ENCODE data around the gene RASSF1.
A peak's percentile ranks its signal among the peaks of the same experiment; 100 is the strongest.

The RASSF1 gene

GRCh38 chr3:50365842-50366220, 25.2 kb upstream of the RASSF1 start:
- Histone ChIP-seq H2AFZ (ENCODE audit: low read length) (no peak overlapping the region), H3K27ac (ENCODE audit: low read depth, low read length, poor library complexity, severe bottlenecking) (no peak overlapping the region), H3K9ac (ENCODE audit: low read length) (peak overlapping the region; percentile 69), H3K79me2 (ENCODE audit: insufficient read depth, low read length) (no peaks in the 10 kb centered on the region), H3K4me3 (ENCODE audit: low read depth, low read length, poor library complexity, severe bottlenecking) (peak overlapping the region; percentile 66), H3K4me2 (ENCODE audit: low read length) (peak overlapping the region; percentile 97), H3K9me2 (ENCODE audit: low read depth, low read length) (no peaks in the 10 kb centered on the region), H4K20me1 (ENCODE audit: insufficient read depth, low read length) (no peaks in the 10 kb centered on the region), H3K36me3 (ENCODE audit: insufficient read depth, low read length) (no peaks in the 10 kb centered on the region), H3K4me1 (ENCODE audit: insufficient read depth, low read length, severe bottlenecking) (peaks cover 11% of the 10 kb centered on the region), H3K27me3 (ENCODE audit: insufficient read depth, low read length) (peaks cover 8% of the 10 kb centered on the region), H3K9me3 (ENCODE audit: low read length) (no peaks in the 10 kb centered on the region), H3F3A (ENCODE audit: insufficient read depth, low read length) (no peaks in the 10 kb centered on the region)
- no peak for TF ChIP-seq CTCF (IDR thresholded peaks at IDR 0.05; ENCODE audit: low read length)
- TF ChIP-seq EZH2 (IDR thresholded peaks at IDR 0.05; ENCODE audit: borderline replicate concordance, low read length): no peak

- H4K20me1 ChIP-seq (ENCODE audit: insufficient read depth, low read length): no peaks in the 10 kb centered on the region
- peak overlapping the region; percentile 66 for H3K4me3 ChIP-seq (ENCODE audit: low read depth, low read length, poor library complexity, severe bottlenecking)
- H3K4me2 ChIP-seq (ENCODE audit: low read length): peak overlapping the region; percentile 97
- no peaks in the 10 kb centered on the region for H3F3A ChIP-seq (ENCODE audit: insufficient read depth, low read length)
- H3K9me2 ChIP-seq (ENCODE audit: low read depth, low read length): no peaks in the 10 kb centered on the region
- no peak overlapping the region for H2AFZ ChIP-seq (ENCODE audit: low read length)
- peaks cover 11% of the 10 kb centered on the region for H3K4me1 ChIP-seq (ENCODE audit: insufficient read depth, low read length, severe bottlenecking)
- H3K27ac ChIP-seq (ENCODE audit: low read depth, low read length, poor library complexity, severe bottlenecking): no peak overlapping the region
- H3K27me3 ChIP-seq (ENCODE audit: insufficient read depth, low read length): peaks cover 6% of the 10 kb centered on the region
- no peaks in the 10 kb centered on the region for H3K36me3 ChIP-seq (ENCODE audit: insufficient read depth, low read length)
- H3K79me2 ChIP-seq (ENCODE audit: insufficient read depth, low read length): no peaks in the 10 kb centered on the region
- TF ChIP-seq EZH2 (IDR thresholded peaks at IDR 0.05; ENCODE audit: borderline replicate concordance, low read length): no peak
- peak; percentile 18; the same call in 1 of the 2 replicates for TF ChIP-seq CTCF (IDR thresholded peaks at IDR 0.05; ENCODE audit: low read length)
- H3K9me3 ChIP-seq (ENCODE audit: low read length): no peaks in the 10 kb centered on the region
- peak overlapping the region; percentile 69 for H3K9ac ChIP-seq (ENCODE audit: low read length)
Measured at GRCh38 chr3:50365080-50365841, 24.6 kb upstream of the RASSF1 start.

- Histone ChIP-seq H4K20me1 (ENCODE audit: insufficient read depth, low read length) (no peaks in the 10 kb centered on the region), H3K9me3 (ENCODE audit: low read length) (no peaks in the 10 kb centered on the region), H3K27ac (ENCODE audit: low read depth, low read length, poor library complexity, severe bottlenecking) (no peak overlapping the region), H2AFZ (ENCODE audit: low read length) (no peak overlapping the region), H3K36me3 (ENCODE audit: insufficient read depth, low read length) (no peaks in the 10 kb centered on the region), H3K4me1 (ENCODE audit: insufficient read depth, low read length, severe bottlenecking) (peaks cover 17% of the 10 kb centered on the region), H3K27me3 (ENCODE audit: insufficient read depth, low read length) (peaks cover 1% of the 10 kb centered on the region), H3K4me3 (ENCODE audit: low read depth, low read length, poor library complexity, severe bottlenecking) (peak overlapping the region; percentile 66), H3K9ac (ENCODE audit: low read length) (peak overlapping the region; percentile 37; the same call in 1 of the 2 replicates), H3K9me2 (ENCODE audit: low read depth, low read length) (no peaks in the 10 kb centered on the region), H3F3A (ENCODE audit: insufficient read depth, low read length) (no peaks in the 10 kb centered on the region), H3K79me2 (ENCODE audit: insufficient read depth, low read length) (no peaks in the 10 kb centered on the region), H3K4me2 (ENCODE audit: low read length) (peak overlapping the region; percentile 59)
- TF ChIP-seq CTCF (IDR thresholded peaks at IDR 0.05; ENCODE audit: low read length) (no peak), EZH2 (IDR thresholded peaks at IDR 0.05; ENCODE audit: borderline replicate concordance, low read length) (no peak)
Measured at GRCh38 chr3:50364573-50365079, 24.0 kb upstream of the RASSF1 start.

Data from OCI-LY1 (cell line).